Activated CD8-positive, alpha-beta memory T cell treated with anti-CD3 and anti-CD28 coated beads for 48 hours (primary cell): ENCODE measurements around the gene MGAT4B.
"Not testable (repeated sequence)": the region's sequence is repeated elsewhere in the genome, so short reads cannot be mapped to it uniquely, and the experiment has no call there.

ENCODE experiments used
- DNase-seq, 3 experiments: peaks; one replicate each; pipeline ENCODE4 v3.0.0-alpha.2; 2020; ENCODE audit warnings: low read depth in 2 of 3, low spot score in 2 of 3

The MGAT4B gene

GRCh38 chr5:179795863-179796833, 10.5 kb downstream of the MGAT4B start:
- peak in 1 of 3 experiments; percentile 54 for DNase-seq

- DNase-seq = no peak
These were observed 11.4 kb downstream of the MGAT4B start for GRCh38 chr5:179795049-179795862.

GRCh38 chr5:179794575-179794974, 12.1 kb downstream of the MGAT4B start:
- DNase-seq = no peak

GRCh38 chr5:179794171-179794570, 12.5 kb downstream of the MGAT4B start:
- DNase-seq = no peak

- no peak for DNase-seq
These were observed 13.1 kb downstream of the MGAT4B start, which contains the start of gene LTC4S for GRCh38 chr5:179793468-179794139. TSS of gene LTC4S (plus strand) at chr5:179793986. CDS start at chr5:179794081, 95 bp downstream.

- no peak for DNase-seq
These were observed 13.8 kb downstream of the MGAT4B start for GRCh38 chr5:179792612-179793467.

- DNase-seq = no peak
These were observed 14.6 kb downstream of the MGAT4B start for GRCh38 chr5:179791881-179792611.

- not testable (repeated sequence) for DNase-seq
These were observed 17.4 kb downstream of the MGAT4B start for GRCh38 chr5:179789278-179789677.

- no peak for DNase-seq
These were observed 18.3 kb downstream of the MGAT4B start for GRCh38 chr5:179788193-179788854.

GRCh38 chr5:179786861-179787260, 19.8 kb downstream of the MGAT4B start:
- DNase-seq = no peak

- no peak for DNase-seq
These were observed 23.5 kb downstream of the MGAT4B start for GRCh38 chr5:179783128-179783527.

- no peak for DNase-seq
These were observed 24.8 kb downstream of the MGAT4B start for GRCh38 chr5:179781846-179782245.

GRCh38 chr5:179780362-179780761, 26.3 kb downstream of the MGAT4B start:
- no peak for DNase-seq

- DNase-seq = no peak
These were observed 26.8 kb downstream of the MGAT4B start for GRCh38 chr5:179779826-179780225.

- DNase-seq = no peak
These were observed 28.1 kb downstream of the MGAT4B start for GRCh38 chr5:179778591-179778990.

- no peak for DNase-seq
These were observed 28.8 kb downstream of the MGAT4B start for GRCh38 chr5:179777909-179778308.

GRCh38 chr5:179777456-179777855, 29.2 kb downstream of the MGAT4B start:
- DNase-seq = no peak

- no peak for DNase-seq
These were observed 30.2 kb downstream of the MGAT4B start for GRCh38 chr5:179776411-179776938.

- no peak for DNase-seq
These were observed 32.2 kb downstream of the MGAT4B start for GRCh38 chr5:179774442-179774841.
